B cell (primary cell): ENCODE data around the gene PTAR1. TPM values are rescaled to one million over a fixed set of nuclear protein-coding genes. Genes with fewer than 3 reads are reported as not detected.
"Not testable (repeated sequence)": the region's sequence is repeated elsewhere in the genome, so short reads cannot be mapped to it uniquely, and the experiment has no call there.

Experiments used
- ATAC-seq: fragments of 200-7000 bp; cut with Tn5 transposase; one replicate; pipeline ENCODE4 v1.10.0; 2021; ENCODE audit warnings: low read depth, mild to moderate bottlenecking, moderate number of reproducible peaks, moderate library complexity
- CTCF ChIA-PET: fragments of 350-600 bp; sonication (Branson Sonifier 250); formaldehyde crosslinking; loops from one replicate; lab custom pipeline; 2021; ENCODE audit warnings: antibody characterized with exemption, inconsistent platforms; lab: Charles Lee
- POLR2A ChIA-PET: fragments of 350-600 bp; sonication (Branson Sonifier 250); formaldehyde crosslinking; loops from one replicate; lab custom pipeline; 2021; ENCODE audit warnings: antibody characterized with exemption; lab: Charles Lee
- DNase-seq: peaks from one replicate; pipeline ENCODE4 v3.0.0; 2013
- H2AFZ ChIP-seq: 2 replicates; pipeline ENCODE4 v1.6.1; 2012; ENCODE audit warnings: mild to moderate bottlenecking, low read depth, low read length; ENCODE audit not compliant: insufficient read depth, poor library complexity, severe bottlenecking
- H3K27ac ChIP-seq, 2 donors: 1 replicate in 1 of 2; 2 replicates in 1 of 2; pipeline ENCODE4 v1.5.1; 2012 to 2013; ENCODE audit warnings: low read length in 2 of 2, mild to moderate bottlenecking in 2 of 2, moderate library complexity in 1 of 2
- H3K27me3 ChIP-seq, 4 experiments: fragments of 200-600 bp in 1 of 4; sonication (generic) in 1 of 4; replicated peaks in 1 of 4; 1 replicate in 2 of 4; 2 replicates in 2 of 4; pipeline versions ENCODE4 v1.6.1 to v1.7.0; 2013 to 2016; ENCODE audit warnings: low read length in 3 of 4, mild to moderate bottlenecking in 2 of 4, mixed read lengths in 1 of 4, moderate library complexity in 1 of 4; ENCODE audit not compliant: insufficient read depth in 4 of 4, control insufficient read depth in 3 of 4; ENCODE audit errors: control extremely low read depth in 1 of 4
- H3K36me3 ChIP-seq, 2 experiments: replicated peaks in 1 of 2; 1 replicate in 1 of 2; 2 replicates in 1 of 2; pipeline versions ENCODE4 v1.6.1 to v1.7.1; 2013; ENCODE audit warnings: low read length in 1 of 2; ENCODE audit not compliant: insufficient read depth in 2 of 2, control insufficient read depth in 1 of 2; ENCODE audit errors: control extremely low read depth in 1 of 2, extremely low read depth in 1 of 2
- H3K4me1 ChIP-seq, 2 donors: fragments of 200-600 bp in 1 of 2; sonication (generic) in 1 of 2; 1 replicate in 1 of 2; 2 replicates in 1 of 2; pipeline versions ENCODE4 v1.5.1 to v1.6.1; 2013 to 2017; ENCODE audit warnings: low read length in 2 of 2; ENCODE audit not compliant: control insufficient read depth in 2 of 2, insufficient read depth in 2 of 2
- H3K4me2 ChIP-seq: replicated peaks from 2 replicates; pipeline ENCODE3; 2012; ENCODE audit warnings: mild to moderate bottlenecking, low read depth, low read length; ENCODE audit not compliant: poor library complexity, severe bottlenecking
- H3K4me3 ChIP-seq, 5 experiments: fragments of 200-600 bp in 1 of 5; sonication (generic) in 1 of 5; 1 replicate in 3 of 5; 2 replicates in 2 of 5; pipeline versions ENCODE4 v1.5.1 to v1.7.0; 2011 to 2016; ENCODE audit warnings: low read length in 4 of 5, mild to moderate bottlenecking in 4 of 5, low read depth in 2 of 5, control low read depth in 1 of 5, moderate library complexity in 1 of 5; ENCODE audit not compliant: insufficient read depth in 1 of 5; ENCODE audit errors: control extremely low read depth in 1 of 5, extremely low read depth in 1 of 5
- H3K79me2 ChIP-seq: fragments of 200-600 bp; sonication (generic); one replicate; pipeline ENCODE4 v1.6.0; 2016; ENCODE audit warnings: low read length; ENCODE audit not compliant: control insufficient read depth, insufficient read depth
- H3K9ac ChIP-seq: fragments of 200-600 bp; sonication (generic); 2 replicates; pipeline ENCODE4 v1.6.1; 2017; ENCODE audit warnings: mild to moderate bottlenecking, low read length, moderate library complexity
- H3K9me3 ChIP-seq, 3 donors: one replicate each; pipeline versions ENCODE4 v1.6.1 to v1.7.1; 2013; ENCODE audit warnings: low read length in 2 of 3; ENCODE audit not compliant: control insufficient read depth in 2 of 3, insufficient read depth in 1 of 3; ENCODE audit errors: control extremely low read depth in 1 of 3
- H4K20me1 ChIP-seq: 2 replicates; pipeline ENCODE4 v1.6.0; 2012; ENCODE audit warnings: mild to moderate bottlenecking, low read length; ENCODE audit not compliant: insufficient read depth, control insufficient read depth, poor library complexity, severe bottlenecking
- H3K27ac Mint-ChIP-seq: one replicate; pipeline ENCODE4 v1.8.0; 2021; ENCODE audit warnings: mixed read lengths
- H3K27me3 Mint-ChIP-seq: one replicate; pipeline ENCODE4 v1.8.0; 2021; ENCODE audit warnings: mixed read lengths
- H3K4me1 Mint-ChIP-seq: one replicate; pipeline ENCODE4 v1.8.0; 2021; ENCODE audit warnings: mixed read lengths
- H3K4me3 Mint-ChIP-seq: one replicate; pipeline ENCODE4 v1.8.0; 2021; ENCODE audit warnings: mixed read lengths
- H3K9me3 Mint-ChIP-seq: one replicate; pipeline ENCODE4 v1.8.0; 2022; ENCODE audit warnings: mixed read lengths; ENCODE audit not compliant: insufficient read depth
- EZH2 ChIP-seq: IDR thresholded peaks from 2 replicates; pipeline ENCODE4 v1.6.1; 2012; ENCODE audit warnings: borderline replicate concordance, low read depth, mild to moderate bottlenecking, moderate library complexity, low read length; ENCODE audit not compliant: insufficient read depth, poor library complexity, severe bottlenecking
- WGBS: methylation state at CpG from one replicate; pipeline ENCODE4 v1.1.5; 2013; ENCODE audit warnings: missing lambda C conversion rate; ENCODE audit not compliant: insufficient coverage; 5-methylcytosine and 5-hydroxymethylcytosine counted together
- intact Hi-C: fragments of 100-400 bp; cut with micrococcal nuclease; formaldehyde crosslinking; loops from one replicate; pipeline ENCODE4 v1.10.0; 2022
- polyA plus RNA-seq: library from polyadenylated mRNA; depleted of rRNA; stranded (reverse); fragments of >200 nt; gene quantifications from 2 replicates; pipeline ENCODE4 v1.2.3, GENCODE V29; 2012
- total RNA-seq, 2 donors: library from RNA; stranded (reverse); fragments of 120-200 nt in 1 of 2; gene quantifications; 1 replicate in 1 of 2; 2 replicates in 1 of 2; pipeline versions ENCODE4 v1.2.3 to v1.2.4, GENCODE V29; 2013 to 2022
- TF ChIP-seq, protein P1 (sequence below): fragments of 200-600 bp; IDR thresholded peaks from one replicate; pipeline ENCODE4 v1.8.0; 2022; ENCODE audit warnings: antibody characterized with exemption, mild to moderate bottlenecking

The PTAR1 gene
- total and polyA plus RNA-seq, 2 donors (not counting 1 experiment from before 2014, with no cell fraction given), result 20.5 to 72.1 TPM

DNA sequence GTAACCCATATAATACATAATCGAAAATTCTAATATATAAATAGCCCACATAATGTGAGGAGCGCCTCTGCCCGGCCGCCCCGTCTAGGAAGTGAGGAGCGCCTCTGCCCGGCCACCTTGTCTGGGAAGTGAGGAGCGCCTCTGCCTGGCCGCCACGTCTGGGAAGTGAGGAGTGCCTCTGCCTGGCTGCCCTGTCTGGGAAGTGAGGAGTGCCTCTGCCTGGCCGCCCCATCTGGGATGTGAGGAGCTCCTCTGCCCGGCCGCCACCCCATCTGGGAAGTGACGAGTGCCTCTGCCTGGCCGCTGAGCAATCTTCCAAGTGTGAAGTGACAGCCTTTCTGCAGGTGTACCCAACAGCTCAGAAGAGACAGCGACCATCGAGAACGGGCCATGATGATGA, 39.7 kb upstream of the PTAR1 start:
- H3K4me2 ChIP-seq, POLR2A ChIA-PET, H3K4me3 Mint-ChIP-seq, H3K9ac ChIP-seq, H2AFZ ChIP-seq, DNase-seq, H3K79me2 ChIP-seq, H3K9me3 ChIP-seq, H3K36me3 ChIP-seq, H3K27ac ChIP-seq, H3K4me1 ChIP-seq, H3K9me3 Mint-ChIP-seq, H3K27ac Mint-ChIP-seq, CTCF ChIA-PET, H3K4me1 Mint-ChIP-seq, H3K4me3 ChIP-seq, intact Hi-C loops, H3K27me3 ChIP-seq, ATAC-seq, H4K20me1 ChIP-seq: not testable (repeated sequence)
- peaks cover 20% of the 10 kb centered on the region for H3K27me3 Mint-ChIP-seq
- 98% methylated on average over 17 of the region's 18 CpGs for whole genome bisulfite sequencing

DNA sequence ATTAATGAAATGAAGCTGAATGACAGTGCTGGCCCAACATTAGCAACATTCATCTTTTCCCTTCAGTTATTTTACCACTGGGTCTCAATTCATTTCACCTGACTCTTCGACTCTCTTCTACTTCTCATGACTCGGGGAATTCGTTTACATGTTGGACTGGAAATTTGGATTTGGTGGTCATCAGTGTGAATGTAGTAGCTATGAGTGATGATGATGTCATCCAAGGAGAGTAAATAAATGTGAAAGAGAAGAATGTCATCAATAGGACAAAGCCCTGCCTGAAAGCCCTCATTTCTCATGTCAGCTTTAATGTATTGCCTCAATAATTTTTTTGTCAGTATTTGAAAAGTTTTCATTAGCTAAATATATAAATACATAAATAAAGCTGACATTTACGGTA, 38.9 kb upstream of the PTAR1 start:
- H3K4me1 Mint-ChIP-seq, result no peaks in the 10 kb centered on the region
- Histone ChIP-seq H3K4me2 (no peak overlapping the region), H4K20me1 (no peaks in the 10 kb centered on the region), H3K9ac (no peak overlapping the region), H2AFZ (no peak overlapping the region), H3K9me3 (peaks cover 0 to 3% (median 0%) of the 10 kb centered on the region in 3 donors), H3K4me1 (no peaks in the 10 kb centered on the region), H3K36me3 (no peaks in the 10 kb centered on the region), H3K27me3 (peaks cover 0 to 4% (median 2%) of the 10 kb centered on the region in 4 experiments), H3K79me2 (no peaks in the 10 kb centered on the region), H3K4me3 (no peak overlapping the region), H3K27ac (no peak overlapping the region)
- POLR2A ChIA-PET, result no interaction called here
- H3K9me3 Mint-ChIP-seq, result no peaks in the 10 kb centered on the region
- WGBS, result no CpG with 5 or more reads among the region's 4 CpGs
- H3K27ac Mint-ChIP-seq, result no peak overlapping the region
- no peak overlapping the region for H3K4me3 Mint-ChIP-seq
- no peak for TF ChIP-seq EZH2
- TF ChIP-seq, protein P1, sequence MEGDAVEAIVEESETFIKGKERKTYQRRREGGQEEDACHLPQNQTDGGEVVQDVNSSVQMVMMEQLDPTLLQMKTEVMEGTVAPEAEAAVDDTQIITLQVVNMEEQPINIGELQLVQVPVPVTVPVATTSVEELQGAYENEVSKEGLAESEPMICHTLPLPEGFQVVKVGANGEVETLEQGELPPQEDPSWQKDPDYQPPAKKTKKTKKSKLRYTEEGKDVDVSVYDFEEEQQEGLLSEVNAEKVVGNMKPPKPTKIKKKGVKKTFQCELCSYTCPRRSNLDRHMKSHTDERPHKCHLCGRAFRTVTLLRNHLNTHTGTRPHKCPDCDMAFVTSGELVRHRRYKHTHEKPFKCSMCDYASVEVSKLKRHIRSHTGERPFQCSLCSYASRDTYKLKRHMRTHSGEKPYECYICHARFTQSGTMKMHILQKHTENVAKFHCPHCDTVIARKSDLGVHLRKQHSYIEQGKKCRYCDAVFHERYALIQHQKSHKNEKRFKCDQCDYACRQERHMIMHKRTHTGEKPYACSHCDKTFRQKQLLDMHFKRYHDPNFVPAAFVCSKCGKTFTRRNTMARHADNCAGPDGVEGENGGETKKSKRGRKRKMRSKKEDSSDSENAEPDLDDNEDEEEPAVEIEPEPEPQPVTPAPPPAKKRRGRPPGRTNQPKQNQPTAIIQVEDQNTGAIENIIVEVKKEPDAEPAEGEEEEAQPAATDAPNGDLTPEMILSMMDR, result no peak
- CTCF ChIA-PET, result interaction anchor here (0.6 kb wide), 1 partner anchor 279 kb away, joined by 3 read pairs; no protein-coding TSS in a partner anchor
- intact Hi-C loops, result no loop called here
- DNase-seq, result no peak
- no peak for ATAC-seq
- H3K27me3 Mint-ChIP-seq, result peaks cover 20% of the 10 kb centered on the region
